OCI-LY7 (cell line): ENCODE results near the gene NBEA. TPM values are rescaled to one million over a fixed set of nuclear protein-coding genes. Genes with fewer than 3 reads are reported as not detected.

Source experiments
- BruUV-seq: library from RNA; stranded (reverse); fragments of 400-500 nt; replicated peaks from 2 replicates; lab custom pipeline; 2021; lab: Mats Ljungman, UMichigan
- CTCF ChIA-PET: fragments of 300-600 bp; sonication (Branson Sonifier 250); formaldehyde crosslinking; loops from one replicate; lab custom pipeline; 2022; ENCODE audit warnings: antibody characterized with exemption; ENCODE audit not compliant: unreplicated experiment; lab: Charles Lee
- POLR2A ChIA-PET: fragments of 300-600 bp; sonication (Branson Sonifier 250); formaldehyde crosslinking; loops from one replicate; lab custom pipeline; 2022; ENCODE audit warnings: antibody characterized with exemption; lab: Charles Lee
- DNase-seq: peaks from one replicate; pipeline ENCODE4 v3.0.0-alpha.2; 2015; ENCODE audit warnings: low spot score
- H2AFZ ChIP-seq: fragments of 200-600 bp; sonication (generic), shearing (Covaris generic); 2 replicates; pipeline ENCODE4 v1.6.1; 2014; ENCODE audit warnings: mild to moderate bottlenecking, antibody characterized with exemption, low read length, moderate library complexity
- H3K27ac ChIP-seq: fragments of 200-600 bp; sonication (generic); 2 replicates; pipeline ENCODE4 v1.5.1; 2014; ENCODE audit warnings: mixed run types, low read depth, mild to moderate bottlenecking, moderate library complexity, low read length, inconsistent platforms; ENCODE audit not compliant: poor library complexity, severe bottlenecking
- H3K36me3 ChIP-seq: fragments of 200-600 bp; sonication (generic); 2 replicates; pipeline ENCODE4 v1.6.1; 2014; ENCODE audit warnings: mild to moderate bottlenecking, antibody characterized with exemption, low read length, moderate library complexity, mixed read lengths; ENCODE audit not compliant: insufficient read depth
- H3K4me1 ChIP-seq: fragments of 200-600 bp; sonication (generic); 2 replicates; pipeline ENCODE4 v1.5.1; 2014; ENCODE audit warnings: mild to moderate bottlenecking, low read length; ENCODE audit not compliant: insufficient read depth, poor library complexity, severe bottlenecking
- H3K4me2 ChIP-seq: fragments of 200-600 bp; sonication (generic); 2 replicates; pipeline ENCODE4 v1.6.1; 2014; ENCODE audit warnings: mild to moderate bottlenecking, low read length
- H3K4me3 ChIP-seq: fragments of 200-600 bp; sonication (generic); 2 replicates; pipeline ENCODE4 v1.5.1; 2014; ENCODE audit warnings: mild to moderate bottlenecking, low read depth, low read length; ENCODE audit not compliant: poor library complexity, severe bottlenecking
- H3K79me2 ChIP-seq: fragments of 200-600 bp; sonication (generic); 2 replicates; pipeline ENCODE4 v1.6.1; 2016; ENCODE audit warnings: low read depth, mild to moderate bottlenecking, low read length, moderate library complexity, mixed read lengths; ENCODE audit not compliant: insufficient read depth
- H3K9me2 ChIP-seq: fragments of 200-600 bp; sonication (generic); 2 replicates; pipeline ENCODE4 v1.6.1; 2016; ENCODE audit warnings: mild to moderate bottlenecking, low read length, mixed read lengths; ENCODE audit not compliant: insufficient read depth
- H3K9me3 ChIP-seq: fragments of 200-600 bp; sonication (generic); 2 replicates; pipeline ENCODE4 v1.6.1; 2014; ENCODE audit warnings: mild to moderate bottlenecking, mixed run types, low read length, mixed read lengths
- H4K20me1 ChIP-seq: fragments of 200-600 bp; sonication (generic); 2 replicates; pipeline ENCODE4 v1.6.1; 2014; ENCODE audit warnings: mild to moderate bottlenecking, antibody characterized with exemption, low read length, moderate library complexity, mixed read lengths; ENCODE audit not compliant: insufficient read depth
- EZH2phosphoT487 ChIP-seq: fragments of 200-600 bp; sonication (generic); IDR thresholded peaks from 2 replicates; pipeline ENCODE4 v1.6.1; 2018; ENCODE audit warnings: low read depth, borderline replicate concordance, mild to moderate bottlenecking, mixed run types, antibody characterized with exemption, low read length, moderate library complexity, mixed read lengths
- intact Hi-C: fragments of 100-400 bp; cut with micrococcal nuclease; formaldehyde crosslinking; loops from one replicate; pipeline ENCODE4 v1.10.0; 2022; ENCODE audit not compliant: unreplicated experiment
- total RNA-seq, 2 experiments: library from RNA; depleted of rRNA in 1 of 2; stranded (reverse); fragments of >200 nt in 1 of 2; shearing (Covaris generic) in 1 of 2; gene quantifications; 2 replicates each; pipeline ENCODE4 v1.2.3, GENCODE V29; 2014 to 2022
- TF ChIP-seq, protein P1 (sequence below): fragments of 200-600 bp; sonication (generic); conservative IDR thresholded peaks from 2 replicates; pipeline ENCODE4 v1.5.1; 2014; ENCODE audit warnings: mild to moderate bottlenecking, antibody characterized with exemption, low read length, moderate library complexity, mixed read lengths

The NBEA gene
- total RNA-seq, 2 experiments from 2014 or later = 3.6 to 11.0 TPM

GRCh38 chr13:35659796-35660195 lies 717.7 kb downstream of the NBEA start:
- intact Hi-C loops = no loop called here
- ChIA-PET CTCF (no interaction called here), POLR2A (interaction anchor here (0.9 kb wide), 1 partner anchor 29 kb away, joined by 4 read pairs; no protein-coding TSS in a partner anchor)
- no peaks in the 10 kb centered on the region for H3K79me2 ChIP-seq
- DNase-seq = no peak
- no peaks in the 10 kb centered on the region for H3K36me3 ChIP-seq
- no peaks in the 10 kb centered on the region for H3K9me3 ChIP-seq
- TF ChIP-seq, protein P1, sequence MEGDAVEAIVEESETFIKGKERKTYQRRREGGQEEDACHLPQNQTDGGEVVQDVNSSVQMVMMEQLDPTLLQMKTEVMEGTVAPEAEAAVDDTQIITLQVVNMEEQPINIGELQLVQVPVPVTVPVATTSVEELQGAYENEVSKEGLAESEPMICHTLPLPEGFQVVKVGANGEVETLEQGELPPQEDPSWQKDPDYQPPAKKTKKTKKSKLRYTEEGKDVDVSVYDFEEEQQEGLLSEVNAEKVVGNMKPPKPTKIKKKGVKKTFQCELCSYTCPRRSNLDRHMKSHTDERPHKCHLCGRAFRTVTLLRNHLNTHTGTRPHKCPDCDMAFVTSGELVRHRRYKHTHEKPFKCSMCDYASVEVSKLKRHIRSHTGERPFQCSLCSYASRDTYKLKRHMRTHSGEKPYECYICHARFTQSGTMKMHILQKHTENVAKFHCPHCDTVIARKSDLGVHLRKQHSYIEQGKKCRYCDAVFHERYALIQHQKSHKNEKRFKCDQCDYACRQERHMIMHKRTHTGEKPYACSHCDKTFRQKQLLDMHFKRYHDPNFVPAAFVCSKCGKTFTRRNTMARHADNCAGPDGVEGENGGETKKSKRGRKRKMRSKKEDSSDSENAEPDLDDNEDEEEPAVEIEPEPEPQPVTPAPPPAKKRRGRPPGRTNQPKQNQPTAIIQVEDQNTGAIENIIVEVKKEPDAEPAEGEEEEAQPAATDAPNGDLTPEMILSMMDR = no peak
- TF ChIP-seq EZH2phosphoT487 = no peak
- BruUV-seq = no TSS peak
- H2AFZ ChIP-seq = no peak overlapping the region
- no peaks in the 10 kb centered on the region for H4K20me1 ChIP-seq
- H3K4me3 ChIP-seq = no peak overlapping the region
- no peak overlapping the region for H3K4me2 ChIP-seq
- H3K27ac ChIP-seq = no peak overlapping the region
- H3K9me2 ChIP-seq = no peaks in the 10 kb centered on the region
- H3K4me1 ChIP-seq = no peaks in the 10 kb centered on the region

- Histone ChIP-seq H4K20me1 (no peaks in the 10 kb centered on the region), H3K9me3 (no peaks in the 10 kb centered on the region), H3K36me3 (no peaks in the 10 kb centered on the region), H3K4me3 (no peak overlapping the region), H3K4me1 (no peaks in the 10 kb centered on the region), H3K4me2 (no peak overlapping the region), H3K9me2 (no peaks in the 10 kb centered on the region), H2AFZ (no peak overlapping the region), H3K27ac (no peak overlapping the region), H3K79me2 (no peaks in the 10 kb centered on the region)
- BruUV-seq = no TSS peak
- ChIA-PET CTCF (no interaction called here), POLR2A (interaction anchor here (0.6 to 0.8 kb wide), 2 partner anchors 10 to 129 kb away, joined by 4 read pairs; no protein-coding TSS in a partner anchor)
- TF ChIP-seq, protein P1 = no peak
- TF ChIP-seq EZH2phosphoT487 = no peak
- no peak for DNase-seq
- intact Hi-C loops = no loop called here
Observed at GRCh38 chr13:35664747-35665146, 722.7 kb downstream of the NBEA start.

DNA sequence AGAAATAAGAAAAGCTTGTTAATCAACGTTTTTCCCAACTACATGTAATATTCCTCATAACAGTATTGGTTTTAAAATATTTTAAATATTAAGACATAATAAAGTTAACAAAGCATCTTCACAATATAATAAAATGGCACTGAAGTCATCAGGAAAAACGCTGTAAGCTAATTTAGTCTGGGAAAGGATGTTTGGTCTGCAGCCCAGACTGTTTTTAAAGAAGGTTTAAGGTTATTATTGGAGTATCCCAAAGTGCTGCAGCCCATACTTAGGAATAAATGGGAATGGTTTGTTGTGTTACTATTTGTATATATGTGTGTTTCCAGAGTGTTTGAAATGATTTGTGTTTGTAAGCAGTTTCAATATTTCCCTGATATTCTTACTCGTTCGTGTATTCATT lies 727.3 kb downstream of the NBEA start:
- Histone ChIP-seq H3K4me3 (no peak overlapping the region), H3K36me3 (no peaks in the 10 kb centered on the region), H3K27ac (no peak overlapping the region), H3K9me3 (no peaks in the 10 kb centered on the region), H3K79me2 (no peaks in the 10 kb centered on the region), H4K20me1 (no peaks in the 10 kb centered on the region), H3K4me1 (no peaks in the 10 kb centered on the region), H3K4me2 (no peak overlapping the region), H2AFZ (no peak overlapping the region), H3K9me2 (no peaks in the 10 kb centered on the region)
- ChIA-PET POLR2A (interaction anchor here (0.6 kb wide), 1 partner anchor 473 kb away, joined by 3 read pairs; no protein-coding TSS in a partner anchor), CTCF (no interaction called here)
- no peak for DNase-seq
- BruUV-seq = no TSS peak
- TF ChIP-seq EZH2phosphoT487 = no peak
- TF ChIP-seq, protein P1 = no peak
- intact Hi-C loops = no loop called here
